PC-3 (cell line): ENCODE data around the gene NAP1L4.

Experiments used
- EZH2phosphoT487 ChIP-seq: fragments of 300-600 bp; sonication (generic); IDR thresholded peaks from 2 replicates; pipeline ENCODE4 v1.6.1; 2018; ENCODE audit warnings: mild to moderate bottlenecking, antibody characterized with exemption, low read length, borderline replicate concordance
- TF ChIP-seq, protein P1 (sequence below): fragments of 300-600 bp; sonication (generic); conservative IDR thresholded peaks from 2 replicates; pipeline ENCODE4 v1.5.1; 2017; ENCODE audit warnings: antibody characterized with exemption, low read depth, mild to moderate bottlenecking, low read length

DNA sequence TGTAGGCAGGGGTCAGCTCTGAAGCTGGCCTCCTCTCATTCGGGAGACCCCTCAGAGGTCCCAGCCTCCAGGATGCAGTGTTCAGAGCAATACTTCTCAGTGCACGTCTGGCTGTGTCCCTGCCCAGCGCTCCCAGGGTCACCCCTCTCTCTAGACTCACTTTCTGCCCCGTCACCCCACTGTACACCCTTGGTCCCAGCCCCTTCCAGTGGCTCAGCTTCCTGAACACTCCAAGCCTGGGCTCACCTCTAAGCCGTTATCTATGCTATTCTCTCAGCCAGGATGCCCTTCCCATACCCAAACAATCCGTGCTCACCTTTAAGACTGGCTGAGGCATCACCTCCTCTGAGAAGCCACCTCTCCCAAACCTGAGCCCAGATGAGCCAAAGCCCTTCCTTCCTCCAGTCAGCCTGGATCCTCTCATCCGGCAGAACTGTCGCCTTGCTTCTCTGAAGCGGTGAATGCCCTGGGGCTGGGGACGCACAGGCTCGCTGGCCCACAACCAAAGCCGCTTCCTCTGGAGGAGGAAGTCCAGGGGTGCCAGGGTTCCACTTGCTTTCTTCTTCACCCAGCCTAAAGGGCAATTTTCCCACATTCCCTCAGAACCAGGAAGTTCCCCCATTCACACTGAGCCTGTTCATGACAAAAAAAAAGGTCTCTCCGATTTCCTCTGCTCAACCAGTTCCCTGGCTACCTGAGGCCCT is 92.9 kb downstream of the NAP1L4 start:
- TF ChIP-seq EZH2phosphoT487 = no peak
- TF ChIP-seq, protein P1, sequence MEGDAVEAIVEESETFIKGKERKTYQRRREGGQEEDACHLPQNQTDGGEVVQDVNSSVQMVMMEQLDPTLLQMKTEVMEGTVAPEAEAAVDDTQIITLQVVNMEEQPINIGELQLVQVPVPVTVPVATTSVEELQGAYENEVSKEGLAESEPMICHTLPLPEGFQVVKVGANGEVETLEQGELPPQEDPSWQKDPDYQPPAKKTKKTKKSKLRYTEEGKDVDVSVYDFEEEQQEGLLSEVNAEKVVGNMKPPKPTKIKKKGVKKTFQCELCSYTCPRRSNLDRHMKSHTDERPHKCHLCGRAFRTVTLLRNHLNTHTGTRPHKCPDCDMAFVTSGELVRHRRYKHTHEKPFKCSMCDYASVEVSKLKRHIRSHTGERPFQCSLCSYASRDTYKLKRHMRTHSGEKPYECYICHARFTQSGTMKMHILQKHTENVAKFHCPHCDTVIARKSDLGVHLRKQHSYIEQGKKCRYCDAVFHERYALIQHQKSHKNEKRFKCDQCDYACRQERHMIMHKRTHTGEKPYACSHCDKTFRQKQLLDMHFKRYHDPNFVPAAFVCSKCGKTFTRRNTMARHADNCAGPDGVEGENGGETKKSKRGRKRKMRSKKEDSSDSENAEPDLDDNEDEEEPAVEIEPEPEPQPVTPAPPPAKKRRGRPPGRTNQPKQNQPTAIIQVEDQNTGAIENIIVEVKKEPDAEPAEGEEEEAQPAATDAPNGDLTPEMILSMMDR = no peak
